ENCODE measurements around the gene TBC1D3B.
"Not testable (repeated sequence)": the region's sequence is repeated elsewhere in the genome, so short reads cannot be mapped to it uniquely, and the experiment has no call there.

Gene TBC1D3B

DNA sequence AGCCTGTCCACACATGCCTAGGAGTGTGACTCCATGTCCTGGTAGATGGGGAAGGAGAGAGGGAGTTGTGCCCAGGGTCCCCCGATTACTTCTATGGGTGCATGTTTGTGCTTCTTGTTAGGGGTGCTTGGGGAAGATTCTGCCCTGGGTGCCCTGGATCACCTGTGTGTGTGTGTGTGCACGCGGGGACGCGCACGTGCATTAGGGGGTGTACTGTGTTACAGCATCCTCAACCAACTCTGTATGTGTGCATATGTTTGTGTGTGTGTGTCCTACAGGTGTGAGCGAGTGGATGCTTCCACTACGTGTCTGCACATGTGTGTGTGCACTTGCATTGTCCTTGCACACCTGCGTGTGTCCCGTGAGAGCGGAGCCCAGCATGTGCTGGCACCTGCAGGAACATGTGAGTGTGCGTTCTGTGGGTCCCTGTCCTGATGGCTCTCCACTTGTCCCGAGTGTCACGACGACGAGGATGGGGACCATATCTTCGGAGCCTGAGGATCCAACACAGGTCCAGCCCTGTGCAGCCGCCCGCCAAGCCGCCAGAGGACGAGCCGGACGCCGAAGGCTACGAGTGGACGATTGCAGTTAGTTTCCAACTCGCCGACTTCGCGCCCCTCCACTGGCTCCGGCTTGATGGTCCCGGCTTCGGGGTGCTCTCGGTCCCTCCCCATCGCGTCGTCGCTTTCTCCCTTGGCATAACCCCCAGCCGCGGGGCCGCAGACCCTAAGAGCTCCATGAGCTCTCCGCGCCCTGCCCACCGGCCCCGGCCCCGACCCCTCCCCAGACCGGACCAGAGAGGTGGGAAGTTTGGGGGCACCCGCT, 6.0 kb upstream of the TBC1D3B start:
- Histone ChIP-seq H3K4me2 (ENCODE audit: low read length) (no peak overlapping the region), H2AFZ (ENCODE audit: low read length) (no peak overlapping the region), H3K9me2 (ENCODE audit: low read depth, low read length) (no peaks in the 10 kb centered on the region), H3K36me3 (ENCODE audit: insufficient read depth, low read length) (no peaks in the 10 kb centered on the region), H3K27ac (ENCODE audit: low read depth, low read length, poor library complexity, severe bottlenecking) (no peak overlapping the region), H3K27me3 (ENCODE audit: insufficient read depth, low read length) (no peaks in the 10 kb centered on the region), H3F3A (ENCODE audit: insufficient read depth, low read length) (no peaks in the 10 kb centered on the region), H3K4me1 (ENCODE audit: insufficient read depth, low read length, severe bottlenecking) (no peaks in the 10 kb centered on the region), H3K4me3 (ENCODE audit: low read depth, low read length, poor library complexity, severe bottlenecking) (no peak overlapping the region), H3K9ac (ENCODE audit: low read length) (no peak overlapping the region), H4K20me1 (ENCODE audit: insufficient read depth, low read length) (no peaks in the 10 kb centered on the region), H3K9me3 (ENCODE audit: low read length) (no peaks in the 10 kb centered on the region), H3K79me2 (ENCODE audit: insufficient read depth, low read length) (no peaks in the 10 kb centered on the region)
- TF ChIP-seq EZH2 (IDR thresholded peaks at IDR 0.05; ENCODE audit: borderline replicate concordance, low read length) (no peak), CTCF (IDR thresholded peaks at IDR 0.05; ENCODE audit: low read length) (no peak)

DNA sequence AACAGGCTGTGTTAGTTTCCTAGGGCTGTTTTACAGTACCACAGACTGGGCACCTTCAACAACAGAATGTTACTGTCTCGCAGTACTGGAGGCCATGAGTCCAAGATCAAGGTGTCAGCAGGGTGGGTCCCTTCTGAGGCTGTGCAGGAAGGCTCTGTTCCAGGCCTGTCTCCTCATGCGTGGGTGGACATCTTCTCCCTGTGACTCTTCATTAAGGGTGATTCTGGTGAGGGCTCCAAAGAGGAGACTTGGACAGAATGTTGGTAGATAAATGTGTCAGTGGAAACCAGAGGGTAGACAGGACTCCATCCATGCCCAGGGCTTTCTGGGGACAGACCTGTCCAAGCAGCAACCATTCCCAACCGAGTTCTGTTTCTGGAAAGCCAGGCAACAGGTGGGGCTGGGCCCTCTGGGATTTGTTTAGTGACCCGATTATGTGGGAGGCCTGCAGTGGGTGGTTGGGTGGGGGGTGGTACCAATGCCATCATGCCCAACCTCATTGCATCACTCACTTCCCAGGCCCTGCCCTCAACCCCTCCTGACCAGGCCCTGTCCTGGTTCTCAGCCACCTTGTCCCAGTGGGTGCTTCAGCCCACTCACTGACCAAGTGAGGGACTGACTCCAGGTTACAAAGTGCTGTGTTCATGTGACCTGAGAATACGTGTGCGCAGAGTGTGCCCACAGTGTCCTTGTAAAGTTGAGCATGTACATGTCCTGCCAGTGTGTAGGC, 5.2 kb upstream of the TBC1D3B start:
- H3K27ac ChIP-seq (ENCODE audit: low read depth, low read length, poor library complexity, severe bottlenecking); H4K20me1 ChIP-seq (ENCODE audit: insufficient read depth, low read length); H3F3A ChIP-seq (ENCODE audit: insufficient read depth, low read length); H3K4me1 ChIP-seq (ENCODE audit: insufficient read depth, low read length, severe bottlenecking); H2AFZ ChIP-seq (ENCODE audit: low read length); H3K36me3 ChIP-seq (ENCODE audit: insufficient read depth, low read length); H3K79me2 ChIP-seq (ENCODE audit: insufficient read depth, low read length); H3K9me2 ChIP-seq (ENCODE audit: low read depth, low read length); H3K27me3 ChIP-seq (ENCODE audit: insufficient read depth, low read length); H3K4me2 ChIP-seq (ENCODE audit: low read length); H3K9ac ChIP-seq (ENCODE audit: low read length); H3K4me3 ChIP-seq (ENCODE audit: low read depth, low read length, poor library complexity, severe bottlenecking); H3K9me3 ChIP-seq (ENCODE audit: low read length): not testable (repeated sequence)

DNA sequence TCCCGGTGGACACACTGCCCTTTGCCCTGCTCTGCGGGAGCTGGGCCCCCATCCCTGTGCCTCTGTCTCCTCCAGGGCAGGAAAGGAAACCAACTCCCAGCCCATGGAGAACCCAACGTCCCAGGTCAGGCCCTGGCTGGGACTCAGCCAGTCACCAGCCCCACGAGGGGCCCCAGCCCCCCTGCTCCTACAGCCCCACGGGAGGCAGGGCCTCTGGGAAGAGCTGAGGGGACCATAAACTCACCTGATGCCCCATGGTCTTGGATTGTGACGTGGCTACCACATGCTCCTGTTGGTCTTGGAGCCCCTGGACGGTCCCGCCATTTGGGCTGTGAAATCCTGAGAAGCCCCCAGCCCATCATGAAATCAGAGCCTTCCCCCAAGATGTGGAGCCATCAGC, 7.6 kb downstream of the TBC1D3B start:
- not testable (repeated sequence) for H3F3A ChIP-seq (ENCODE audit: insufficient read depth, low read length); H3K9me2 ChIP-seq (ENCODE audit: low read depth, low read length); H3K9ac ChIP-seq (ENCODE audit: low read length)

DNA sequence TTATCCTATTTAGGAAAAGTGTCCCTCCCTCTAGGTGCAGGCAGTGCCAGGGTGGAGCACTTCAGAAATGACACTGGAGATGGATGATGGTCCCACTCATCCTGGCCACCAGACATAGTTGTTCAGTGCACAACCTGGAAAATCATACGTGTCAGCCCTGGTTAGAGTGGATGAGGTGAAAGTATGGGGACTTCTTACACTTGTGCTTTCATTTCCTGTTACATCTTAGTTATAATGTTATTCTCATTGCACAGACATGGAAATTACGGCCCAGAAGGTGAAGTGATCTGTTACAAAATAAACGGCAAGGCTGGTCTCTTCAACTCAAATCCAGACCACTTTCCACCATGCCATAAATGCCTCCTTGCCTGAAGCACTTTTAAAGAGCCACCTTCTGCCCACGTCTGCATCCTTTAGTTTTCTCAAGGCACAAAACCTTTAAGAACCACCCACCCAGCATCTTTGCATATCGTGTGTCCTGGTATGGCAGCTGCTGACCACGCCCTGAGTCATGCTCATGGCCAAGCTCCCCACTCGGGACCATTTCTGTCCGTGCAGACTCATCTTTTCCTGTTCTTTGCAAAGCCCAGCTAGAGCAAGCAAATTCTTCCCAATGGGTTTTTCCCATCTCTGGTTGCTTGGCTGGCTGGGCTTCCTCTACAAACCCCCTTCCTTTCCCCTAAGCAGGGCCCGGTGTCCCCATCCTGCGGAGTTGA, 22.4 kb downstream of the TBC1D3B start:
- Histone ChIP-seq H3K9me2 (ENCODE audit: low read depth, low read length) (no peaks in the 10 kb centered on the region), H3K4me3 (ENCODE audit: low read depth, low read length, poor library complexity, severe bottlenecking) (no peak overlapping the region), H3K27ac (ENCODE audit: low read depth, low read length, poor library complexity, severe bottlenecking) (no peak overlapping the region), H2AFZ (ENCODE audit: low read length) (no peak overlapping the region), H3K4me2 (ENCODE audit: low read length) (no peak overlapping the region), H3K79me2 (ENCODE audit: insufficient read depth, low read length) (no peaks in the 10 kb centered on the region), H3K9ac (ENCODE audit: low read length) (no peak overlapping the region), H3K9me3 (ENCODE audit: low read length) (no peaks in the 10 kb centered on the region), H3K4me1 (ENCODE audit: insufficient read depth, low read length, severe bottlenecking) (no peaks in the 10 kb centered on the region), H3K27me3 (ENCODE audit: insufficient read depth, low read length) (no peaks in the 10 kb centered on the region), H4K20me1 (ENCODE audit: insufficient read depth, low read length) (no peaks in the 10 kb centered on the region), H3F3A (ENCODE audit: insufficient read depth, low read length) (no peaks in the 10 kb centered on the region), H3K36me3 (ENCODE audit: insufficient read depth, low read length) (no peaks in the 10 kb centered on the region)
- TF ChIP-seq EZH2 (IDR thresholded peaks at IDR 0.05; ENCODE audit: borderline replicate concordance, low read length) (no peak), CTCF (IDR thresholded peaks at IDR 0.05; ENCODE audit: low read length) (no peak)

More for the DNA sequence above, 7.6 kb downstream of the TBC1D3B start:
- not testable (repeated sequence) for H3K79me2 ChIP-seq (ENCODE audit: insufficient read depth, low read length); H3K4me3 ChIP-seq (ENCODE audit: low read depth, low read length, poor library complexity, severe bottlenecking); H4K20me1 ChIP-seq (ENCODE audit: insufficient read depth, low read length); H2AFZ ChIP-seq (ENCODE audit: low read length); H3K27ac ChIP-seq (ENCODE audit: low read depth, low read length, poor library complexity, severe bottlenecking); H3K9me3 ChIP-seq (ENCODE audit: low read length); H3K36me3 ChIP-seq (ENCODE audit: insufficient read depth, low read length); H3K4me1 ChIP-seq (ENCODE audit: insufficient read depth, low read length, severe bottlenecking); H3K27me3 ChIP-seq (ENCODE audit: insufficient read depth, low read length); H3K4me2 ChIP-seq (ENCODE audit: low read length)

Data from OCI-LY1 (cell line).